Measurements from ENCODE around the gene PTPRG.

PTPRG gene

DNA sequence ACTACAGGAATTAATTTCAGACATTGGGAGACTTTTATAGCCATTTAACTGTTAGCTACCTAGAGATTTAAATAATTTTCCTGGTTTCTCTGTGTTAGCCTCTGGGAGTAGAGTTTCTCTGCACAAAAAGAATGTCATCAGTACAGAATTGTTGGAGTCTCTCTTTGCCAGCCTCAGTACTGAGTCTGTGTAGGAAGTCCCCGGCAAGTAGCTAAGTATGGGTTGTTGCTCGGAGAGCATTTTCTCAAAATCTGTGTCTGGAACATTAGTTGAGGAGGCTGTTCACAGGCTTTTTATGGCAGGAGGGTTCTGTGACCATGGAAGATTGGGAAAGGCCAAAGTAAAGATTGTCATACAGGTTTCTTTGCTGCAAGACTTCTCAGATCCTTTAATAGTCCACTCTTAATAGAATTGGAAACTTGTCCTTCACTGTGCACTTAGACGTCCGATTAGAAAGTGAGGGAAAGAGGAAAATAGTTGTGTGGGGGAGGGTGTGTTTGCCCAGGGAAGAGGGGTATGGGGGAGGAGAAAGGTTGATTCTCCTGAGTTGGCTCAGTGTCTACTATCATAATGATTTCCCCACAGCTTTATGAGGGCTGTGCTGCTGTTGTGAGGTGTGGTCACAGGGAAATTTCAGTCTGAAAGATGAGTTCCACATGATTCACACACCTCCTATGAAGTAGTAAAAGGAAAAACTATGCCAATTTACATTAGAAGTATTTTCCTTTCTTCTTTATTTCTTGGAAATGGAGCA, 207.1 kb downstream of the PTPRG start:
- no peak for DNase-seq (ENCODE audit: low read depth)

DNA sequence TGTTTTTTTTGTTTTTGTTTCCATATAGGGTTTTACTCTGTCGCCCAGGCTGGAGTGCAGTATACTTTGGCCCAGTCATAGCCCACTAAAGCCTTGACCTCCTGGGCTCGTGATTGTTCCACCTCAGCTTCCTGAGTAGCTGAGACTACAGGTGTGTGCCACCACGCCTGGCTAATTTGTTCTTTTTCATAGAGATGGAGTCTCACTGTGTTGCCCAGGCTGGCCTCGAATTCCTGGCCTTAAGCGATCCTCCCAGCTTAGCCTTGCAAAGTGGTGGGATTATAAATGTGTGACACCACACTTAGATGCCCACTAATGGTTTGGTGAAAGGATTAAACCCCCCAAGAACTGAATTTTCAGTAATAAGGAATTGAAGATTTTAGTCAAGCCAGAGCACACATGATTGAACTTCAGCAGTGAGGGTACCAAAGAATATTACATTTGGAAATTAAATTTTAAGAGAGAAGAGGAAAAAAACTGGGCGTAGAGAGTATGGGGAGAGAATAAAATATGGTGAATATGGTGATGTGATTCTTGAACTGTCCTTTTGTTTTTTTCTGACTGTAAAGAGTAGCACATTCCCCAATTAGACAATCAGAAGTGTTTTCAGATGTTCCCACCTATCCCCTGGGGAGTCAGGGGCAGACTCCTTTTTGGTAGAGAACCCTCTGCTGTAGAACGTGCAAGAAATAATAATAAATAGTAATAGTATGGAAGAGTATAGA, 208.1 kb downstream of the PTPRG start:
- DNase-seq (ENCODE audit: low read depth) = no peak

DNA sequence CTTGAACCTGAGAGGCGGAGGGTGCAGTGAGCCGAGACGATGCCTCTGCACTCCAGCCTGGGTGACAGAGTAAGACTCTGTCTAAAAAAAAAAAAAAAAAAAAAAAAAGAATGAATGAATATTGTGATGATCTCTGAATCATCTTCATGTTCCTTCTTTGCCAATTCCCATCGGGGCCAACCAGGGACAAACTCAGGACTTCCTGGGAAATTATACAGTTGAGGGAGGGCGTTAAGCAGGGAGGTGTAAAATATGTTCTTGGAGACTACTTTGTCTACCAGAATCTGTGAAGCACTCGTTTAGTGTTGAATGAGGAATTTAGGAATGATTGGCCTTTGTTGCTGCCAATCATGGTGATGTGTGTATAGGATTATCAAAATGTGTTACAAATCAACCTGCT, 210.6 kb downstream of the PTPRG start:
- DNase-seq (ENCODE audit: low read depth) = no peak

DNA sequence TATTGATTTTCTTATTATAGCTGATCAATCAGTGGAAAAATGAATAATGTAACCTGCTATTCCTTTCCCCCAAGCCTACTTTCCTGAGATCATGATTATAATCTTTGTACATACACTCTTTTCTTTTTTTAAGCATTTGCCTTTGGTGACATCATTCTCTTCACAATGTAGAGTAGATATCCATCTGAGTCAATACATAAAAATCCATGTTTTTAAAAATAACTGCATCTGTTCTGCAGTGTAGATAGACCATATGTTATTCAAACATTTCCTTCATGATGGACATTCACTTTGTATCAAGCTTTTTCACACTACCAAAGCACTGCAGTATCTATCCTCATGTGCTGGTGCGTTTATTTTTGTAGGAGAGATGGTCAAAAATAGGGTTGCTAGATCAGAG, 211.1 kb downstream of the PTPRG start:
- DNase-seq (ENCODE audit: low read depth) = no peak

DNA sequence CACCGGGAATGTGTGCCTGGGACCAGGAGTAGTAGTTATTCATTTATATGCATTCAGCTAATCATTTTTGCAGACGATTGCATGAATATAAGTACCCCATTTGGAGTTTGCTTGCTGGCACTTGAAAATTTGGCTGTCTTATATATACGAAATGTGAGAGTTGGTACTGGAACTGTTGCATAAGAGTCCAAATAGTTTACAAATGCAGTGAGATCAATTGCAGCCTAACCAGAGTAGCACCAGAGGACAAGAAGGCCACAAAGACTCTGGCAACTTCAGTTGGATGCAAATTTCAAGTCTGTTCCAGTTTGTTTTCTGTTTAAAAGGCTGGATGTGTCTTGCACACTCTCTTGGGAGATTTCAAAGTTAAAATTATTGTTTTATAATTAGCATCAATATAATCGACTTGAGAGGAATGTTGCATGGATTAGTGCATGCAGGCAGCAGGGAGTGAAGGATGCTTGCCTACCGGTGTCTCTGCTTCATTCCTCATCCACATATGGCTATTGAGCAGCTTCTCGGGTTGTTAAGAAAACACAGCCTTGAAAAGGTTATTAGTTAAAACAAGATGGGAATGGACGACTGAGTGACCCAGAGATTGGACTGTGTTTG, 213.0 kb downstream of the PTPRG start:
- DNase-seq (ENCODE audit: low read depth) = no peak

DNA sequence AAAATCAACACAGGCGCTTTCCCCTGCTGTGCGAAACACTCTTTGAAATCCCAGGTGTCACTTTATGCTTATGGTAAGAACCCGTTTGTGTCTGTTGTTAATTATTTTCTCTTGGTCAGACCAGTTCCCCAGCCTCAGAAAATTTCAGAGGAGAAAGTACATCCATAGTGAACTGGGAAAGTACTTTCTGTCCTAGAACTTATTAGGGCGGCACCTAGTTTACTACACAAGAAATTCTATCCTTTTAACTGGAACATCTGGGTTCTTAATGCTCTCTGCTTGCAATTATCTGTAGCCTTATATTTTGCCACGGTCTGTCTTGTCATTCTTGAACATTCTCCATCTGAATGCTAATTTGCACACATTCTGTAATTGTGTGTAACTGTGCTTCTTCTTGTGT, 215.0 kb downstream of the PTPRG start:
- no peak for DNase-seq (ENCODE audit: low read depth)

DNA sequence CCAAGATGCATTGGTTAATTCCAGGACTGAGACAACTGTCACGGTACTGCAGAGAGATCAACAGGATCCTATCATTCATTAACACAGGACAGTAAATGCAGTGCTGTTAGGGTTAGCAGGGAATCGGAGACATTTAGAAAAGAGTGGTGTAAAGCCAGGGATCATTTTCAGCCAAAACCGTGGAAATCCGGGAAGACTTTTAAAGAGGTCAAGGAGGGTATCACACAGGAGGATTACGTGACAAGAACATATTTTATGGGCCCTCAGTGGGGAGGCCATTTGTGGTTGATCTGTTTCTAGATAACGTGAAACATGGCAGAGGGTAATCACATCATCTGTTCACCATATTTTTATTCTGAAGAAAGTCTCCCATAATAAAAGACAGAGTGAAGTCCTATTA, 216.1 kb downstream of the PTPRG start:
- DNase-seq (ENCODE audit: low read depth) = no peak

DNA sequence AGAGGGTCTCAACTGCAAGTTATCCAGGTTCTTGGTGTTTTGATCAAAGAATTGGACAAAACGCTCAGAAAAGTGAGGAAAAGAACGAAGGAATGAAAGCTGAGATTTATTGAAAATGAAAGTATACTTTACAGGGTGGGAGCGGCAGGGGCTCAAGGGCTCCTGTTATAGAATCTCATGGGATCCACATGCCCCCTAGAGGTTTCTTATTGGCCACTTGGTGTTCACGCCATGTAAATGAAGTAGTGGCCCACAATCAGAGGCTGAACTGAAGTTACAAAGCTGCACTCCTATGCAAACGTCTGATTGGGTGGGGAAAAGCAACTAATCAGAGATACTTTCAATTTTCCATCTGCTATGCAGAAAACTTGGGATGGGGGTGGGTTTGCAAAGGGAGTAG, 216.7 kb downstream of the PTPRG start:
- no peak for DNase-seq (ENCODE audit: low read depth)

DNA sequence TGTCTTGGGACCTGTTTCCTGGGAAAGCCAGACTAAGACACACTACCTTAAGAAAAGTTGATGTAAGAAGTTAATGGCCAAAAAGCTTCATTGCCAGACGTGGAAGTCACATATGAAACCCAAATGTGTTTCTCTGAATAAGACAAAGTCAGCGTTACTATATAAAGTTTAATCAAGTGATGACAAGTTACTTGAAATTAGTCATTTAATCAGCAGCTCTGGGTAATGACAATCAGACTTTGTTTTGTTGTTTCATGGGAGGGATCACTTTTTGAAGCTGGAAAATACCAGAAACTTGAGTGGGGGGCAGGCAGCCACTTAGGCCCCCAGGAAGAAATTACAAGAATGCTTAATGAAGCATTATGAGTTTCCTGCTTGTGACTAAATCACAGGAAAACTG, 218.6 kb downstream of the PTPRG start:
- DNase-seq (ENCODE audit: low read depth) = no peak

DNA sequence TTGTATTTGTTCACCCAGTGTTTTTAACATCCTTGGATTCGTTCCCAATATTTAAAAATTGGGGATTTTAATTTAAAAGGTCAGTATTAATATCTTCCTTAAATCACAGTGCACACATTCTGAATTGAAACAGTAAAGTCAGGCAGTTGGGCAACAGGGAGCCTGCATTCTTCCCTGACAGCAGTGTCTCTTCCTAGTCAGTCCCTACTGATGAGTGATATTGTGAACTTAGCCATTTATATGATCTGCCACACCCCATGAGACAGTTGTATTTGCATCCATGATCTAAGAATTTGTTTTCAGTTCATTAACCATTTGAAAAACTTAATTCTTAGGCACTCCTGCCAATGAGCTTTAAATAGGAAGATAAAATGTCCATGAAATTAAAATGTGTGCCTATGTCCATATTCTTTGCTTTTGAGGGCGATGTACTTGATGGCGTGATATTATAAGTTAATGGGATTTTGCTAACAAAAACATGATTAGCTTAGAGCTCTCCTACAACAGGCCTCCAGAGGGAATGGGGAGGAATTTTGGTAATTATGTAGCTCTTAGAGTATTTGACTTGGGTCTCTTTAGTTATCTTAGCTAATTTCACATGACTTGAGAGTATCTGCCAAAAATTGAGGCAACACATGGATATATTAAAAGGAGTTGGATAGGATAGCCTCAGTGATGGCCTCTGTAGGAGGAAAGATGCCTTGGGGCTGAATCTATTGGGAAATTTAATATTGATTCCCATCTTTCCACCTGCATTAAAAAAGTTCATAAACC, 219.3 kb downstream of the PTPRG start:
- no peak for DNase-seq (ENCODE audit: low read depth)

DNA sequence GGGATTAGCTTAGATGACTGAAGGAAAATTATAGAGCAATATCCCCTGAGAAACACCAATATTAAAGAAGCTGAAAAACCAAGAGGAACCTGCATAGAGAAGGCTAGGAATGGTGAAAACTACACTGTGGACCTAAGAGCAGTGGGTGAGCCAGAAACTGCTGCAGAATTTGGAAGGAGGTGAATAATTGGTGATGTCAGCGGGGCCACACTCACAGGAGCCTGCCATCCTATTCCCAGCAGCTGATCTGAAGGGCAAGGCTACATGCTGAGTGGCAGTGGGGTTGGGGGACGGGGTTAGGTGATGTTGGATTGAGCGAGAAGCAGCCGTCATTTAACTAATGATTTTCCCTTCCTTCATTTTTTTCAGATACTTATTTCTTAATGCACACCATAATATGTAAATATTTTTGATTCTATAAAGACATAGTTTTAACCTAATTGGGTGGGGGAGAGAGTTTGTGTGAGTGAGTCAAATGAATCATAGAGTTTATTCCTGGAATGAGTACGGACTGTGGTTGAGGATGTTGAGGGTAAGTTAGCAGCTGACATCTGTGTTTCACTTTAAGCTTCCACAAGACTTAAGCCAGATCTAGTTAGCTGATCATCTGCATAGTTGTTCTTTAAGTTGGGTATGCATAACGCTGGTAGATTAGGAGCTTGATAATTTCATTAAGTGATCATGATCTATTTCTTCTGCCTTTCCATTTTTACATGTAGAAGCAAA, 222.8 kb downstream of the PTPRG start:
- no peak for DNase-seq (ENCODE audit: low read depth)

DNA sequence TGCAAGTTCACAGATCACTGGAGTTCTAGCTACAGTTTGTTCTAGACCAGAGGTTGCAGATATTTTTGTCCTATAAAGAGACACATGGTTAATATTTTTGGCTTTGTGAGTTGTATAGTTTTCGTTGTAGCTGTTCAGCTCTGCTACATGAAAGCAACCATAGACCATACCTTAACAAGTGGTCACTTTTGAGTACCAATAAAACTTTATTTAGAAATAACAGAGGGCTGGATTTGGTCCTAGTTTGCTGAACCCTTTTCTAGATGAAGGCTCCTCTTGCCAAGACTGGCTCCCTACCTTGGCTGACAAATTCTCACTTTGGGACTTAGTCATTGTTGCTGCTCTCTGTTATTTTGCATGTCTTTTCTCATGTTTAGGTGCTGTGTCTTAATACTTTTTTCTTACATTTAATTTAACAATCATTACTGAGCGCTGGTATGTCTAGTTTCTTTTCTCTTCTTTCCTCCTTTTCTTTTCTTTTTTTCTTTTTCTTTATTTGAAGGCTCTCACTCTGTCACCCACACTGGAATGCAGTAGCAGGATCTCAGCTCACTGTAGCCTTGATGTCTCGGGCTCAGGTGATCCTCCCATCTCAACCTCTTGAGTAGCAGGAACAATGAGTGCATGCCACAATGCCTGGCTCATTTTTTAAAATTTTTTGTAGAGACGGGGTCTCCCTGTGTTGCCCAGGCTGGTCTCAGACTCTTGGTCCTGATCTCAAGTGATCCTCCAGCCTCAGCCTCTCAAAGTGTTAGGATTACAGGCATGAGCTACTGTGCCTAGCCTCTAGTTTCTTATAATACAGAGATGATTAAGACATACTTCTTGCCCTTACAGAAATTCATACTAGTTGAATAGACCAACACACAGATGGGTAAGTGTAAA, 227.5 kb downstream of the PTPRG start:
- DNase-seq (ENCODE audit: low read depth) = no peak

DNA sequence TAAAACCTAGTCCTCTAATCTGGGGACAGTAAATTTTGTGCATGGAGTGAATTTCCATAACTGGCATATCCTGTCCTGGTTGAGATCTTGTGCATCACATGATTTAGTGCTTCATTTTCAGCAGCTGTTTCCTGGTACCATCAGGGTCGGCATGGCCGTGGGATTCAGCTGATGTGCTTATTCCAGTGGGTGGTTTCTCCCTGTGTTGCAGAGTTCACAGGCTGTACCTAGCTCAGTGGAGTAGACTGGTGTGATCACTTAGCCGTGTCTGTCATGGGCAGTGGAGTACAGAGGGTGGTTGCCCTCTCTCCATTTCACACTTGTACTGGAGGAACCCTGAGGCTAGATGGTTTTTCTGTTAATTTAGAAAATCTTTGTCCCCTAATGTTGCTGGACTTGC, 228.5 kb downstream of the PTPRG start:
- DNase-seq (ENCODE audit: low read depth) = no peak

DNA sequence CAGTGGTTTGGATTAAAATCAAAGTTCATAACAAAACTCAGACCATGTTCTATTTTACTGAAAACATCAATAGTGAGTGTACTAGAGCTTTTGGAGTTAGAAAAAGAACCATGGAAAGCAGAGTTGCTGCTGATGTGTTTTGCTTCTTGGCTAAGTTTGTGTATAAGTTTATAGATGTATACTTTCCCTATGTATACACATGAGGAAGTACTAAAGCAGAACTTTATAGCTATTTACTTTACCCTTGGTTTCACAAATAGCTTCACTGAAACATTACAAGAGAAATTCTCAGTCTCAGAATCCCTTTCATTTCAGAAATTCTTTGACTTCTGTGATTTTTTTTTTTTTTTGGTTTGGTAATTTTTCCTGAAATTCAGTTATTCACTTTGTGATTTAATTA, 229.0 kb downstream of the PTPRG start:
- DNase-seq (ENCODE audit: low read depth) = no peak

DNA sequence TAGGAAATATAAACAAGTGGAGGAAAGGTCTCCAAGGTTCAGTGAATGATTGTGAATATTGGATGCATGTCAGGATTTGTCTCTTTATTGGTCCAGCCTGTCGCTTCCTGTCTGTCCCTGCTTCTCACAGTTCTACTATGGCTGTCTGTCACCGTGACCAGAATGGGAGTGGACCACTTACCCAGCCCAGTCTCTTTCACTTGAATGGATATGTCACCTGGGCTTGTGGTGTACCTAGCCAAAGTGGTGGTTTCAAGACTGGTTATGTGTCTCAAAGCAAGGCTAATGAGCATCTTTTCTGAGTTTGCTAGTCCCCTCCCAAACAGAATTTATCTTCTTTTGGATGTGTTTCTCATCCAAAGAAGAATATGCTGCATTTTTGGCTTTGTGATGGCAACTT, 231.7 kb downstream of the PTPRG start:
- no peak for DNase-seq (ENCODE audit: low read depth)

DNA sequence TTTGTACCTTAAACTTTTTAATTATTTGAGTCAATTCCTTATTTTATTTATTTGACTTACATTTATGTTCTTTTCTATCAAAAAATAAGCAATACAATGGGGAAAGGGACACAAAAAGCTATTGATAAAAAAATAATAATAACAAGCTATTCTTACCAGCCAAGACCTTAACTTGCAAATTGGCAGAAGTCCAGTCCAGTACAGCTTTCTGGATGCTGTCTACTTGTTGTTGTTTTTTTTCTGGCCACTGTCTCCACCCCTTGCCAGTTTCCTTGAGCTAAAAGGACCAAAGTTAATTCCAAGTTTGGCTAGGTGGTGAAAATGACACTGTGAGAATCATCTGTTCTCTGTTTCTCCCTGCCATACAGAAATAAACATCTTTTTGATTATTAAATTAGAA, 232.2 kb downstream of the PTPRG start:
- DNase-seq (ENCODE audit: low read depth) = no peak

DNA sequence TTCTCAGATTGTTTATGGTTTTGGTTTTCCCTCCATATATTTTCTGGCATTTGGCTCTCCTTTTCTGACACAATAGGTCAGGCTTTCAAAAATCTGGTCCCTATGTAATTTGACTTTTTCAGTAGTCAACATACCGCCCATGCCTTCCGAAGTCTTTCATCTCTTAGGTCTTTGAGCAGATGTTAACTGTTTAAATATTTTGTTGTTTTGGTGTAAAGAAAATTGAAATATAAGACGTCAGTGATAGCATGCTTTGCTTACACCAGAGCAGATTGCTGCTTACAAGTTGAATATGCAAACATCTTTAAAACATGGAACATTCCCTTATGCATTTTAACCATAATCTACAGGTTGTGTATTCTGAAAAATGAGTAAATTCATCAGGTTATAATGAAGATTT, 233.0 kb downstream of the PTPRG start:
- no peak for DNase-seq (ENCODE audit: low read depth)

DNA sequence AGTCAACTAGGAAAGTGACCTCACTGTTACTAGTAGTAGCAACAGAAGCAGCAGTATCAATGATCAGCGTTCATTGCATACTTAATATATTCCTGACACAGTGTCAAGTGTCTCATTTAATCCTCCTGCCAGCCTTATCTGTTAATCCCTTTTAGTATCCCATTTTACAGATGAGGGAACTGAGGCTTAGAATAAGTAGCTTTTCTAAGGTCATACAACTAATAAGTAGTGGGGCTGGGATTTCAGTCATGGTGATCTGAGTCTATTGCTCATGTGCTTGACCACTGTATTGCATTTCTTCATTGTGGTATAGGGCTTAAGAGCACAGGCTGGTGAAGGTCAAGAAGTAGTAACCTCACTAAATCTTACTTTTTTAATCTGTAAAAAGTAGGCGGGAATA, 233.6 kb downstream of the PTPRG start:
- no peak for DNase-seq (ENCODE audit: low read depth)

DNA sequence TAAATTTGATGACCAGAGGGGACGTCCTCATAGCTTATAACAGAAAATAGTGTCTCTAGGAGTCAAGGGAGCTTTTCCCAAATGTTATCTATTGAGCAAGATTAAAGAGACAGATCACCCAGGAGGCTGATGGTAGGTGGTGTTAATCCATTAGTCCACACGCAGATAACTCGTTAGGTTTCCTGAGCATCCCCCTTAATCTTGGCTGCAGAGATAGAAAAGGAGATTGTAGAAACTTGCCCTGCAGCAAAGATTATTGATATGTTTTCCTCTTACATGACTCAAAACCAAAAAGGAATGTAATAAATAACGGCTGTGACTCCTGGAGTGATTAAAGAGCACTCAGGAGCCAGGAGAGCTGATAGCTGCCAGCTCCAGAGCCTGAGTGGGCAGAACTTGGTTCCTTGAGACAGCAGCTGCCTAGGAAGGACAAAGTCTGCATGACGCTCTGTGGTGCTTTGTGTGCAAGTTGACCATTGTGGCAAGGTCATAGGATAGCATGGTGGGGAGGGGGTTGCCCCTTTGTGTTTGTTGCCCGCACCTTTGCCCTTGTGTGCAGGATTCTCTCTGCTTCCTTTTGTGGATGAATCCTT, 234.8 kb downstream of the PTPRG start:
- no peak for DNase-seq (ENCODE audit: low read depth)

DNA sequence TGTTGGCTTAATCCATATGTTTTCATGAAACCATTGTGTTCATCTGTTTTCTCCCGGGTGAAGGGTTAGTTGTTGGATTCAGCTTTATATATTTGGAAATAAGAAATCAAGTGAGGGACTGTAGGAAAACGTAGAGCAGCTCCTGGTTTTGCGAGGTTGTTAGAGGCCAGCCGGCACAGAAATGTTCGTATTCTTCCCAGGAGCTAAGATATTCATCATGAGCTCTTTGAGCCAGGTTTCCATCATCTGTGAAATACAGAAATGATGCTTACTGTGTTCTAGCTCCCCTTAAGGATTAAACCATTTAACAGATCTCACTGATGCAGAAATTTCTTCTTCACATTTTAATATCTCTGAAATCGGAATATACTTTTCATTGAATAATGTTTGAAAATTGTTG, 235.5 kb downstream of the PTPRG start:
- DNase-seq (ENCODE audit: low read depth) = no peak

DNA sequence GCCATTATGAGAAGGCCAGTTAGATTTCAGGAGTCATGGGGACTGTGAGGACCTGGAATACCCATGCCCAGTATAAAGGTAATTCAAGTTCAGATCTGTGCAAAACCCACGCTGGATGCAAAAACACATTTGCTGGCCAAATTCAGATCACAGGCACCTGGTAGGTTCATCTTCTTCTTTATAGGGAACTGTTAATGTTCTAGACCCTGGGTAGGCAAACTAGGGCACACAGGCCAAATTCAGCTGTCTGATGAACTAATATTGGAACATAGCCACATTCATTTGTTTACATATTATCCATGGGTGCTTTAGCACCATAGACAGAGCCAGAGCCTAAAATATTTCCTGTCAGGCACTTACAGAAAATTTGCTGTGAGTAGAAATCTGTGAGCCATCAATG, 241.4 kb downstream of the PTPRG start:
- no peak for DNase-seq (ENCODE audit: low read depth)

Measured in stimulated activated CD8-positive, alpha-beta memory T cell treated with anti-CD3 and anti-CD28 coated beads, Interleukin-15, amount 100 ng/mL, for 24 hours (primary cell).